Measurements from ENCODE around the gene UGT1A8.

DNA sequence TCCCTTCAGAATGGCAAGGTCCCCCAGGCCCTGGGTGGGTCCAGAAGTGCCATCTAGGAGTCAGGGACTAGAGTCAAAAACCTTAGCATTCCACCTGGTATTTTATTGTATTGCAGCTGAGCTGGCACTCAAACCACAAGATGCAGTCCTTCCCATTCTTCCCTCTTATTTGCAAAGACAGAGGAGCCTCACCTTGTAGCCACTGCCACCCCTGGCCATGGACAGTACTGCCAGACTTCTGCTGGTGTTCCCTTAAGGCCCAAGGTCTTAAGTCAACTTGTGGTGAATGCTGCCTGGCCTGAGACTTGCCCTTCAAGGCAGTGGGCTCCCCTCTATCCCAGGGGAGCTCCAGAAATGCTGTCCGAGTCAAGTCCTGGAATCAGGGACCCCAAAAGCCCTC is 25.7 kb downstream of the UGT1A8 start:
- no peak for TF ChIP-seq EZH2 (IDR thresholded peaks at IDR 0.05; ENCODE audit: insufficient read depth, poor library complexity, severe bottlenecking)
- no peak for TF ChIP-seq EZH2phosphoT487 (IDR thresholded peaks at IDR 0.05; ENCODE audit: insufficient read depth, low read depth)

Data from GM23248 (cell line).